Measurements from ENCODE around the gene IL11. TPM values are rescaled to one million over a fixed set of nuclear protein-coding genes. Genes with fewer than 3 reads are reported as not detected.
A peak's percentile ranks its signal among the peaks of the same experiment; 100 is the strongest.

Gene IL11
- total RNA-seq, 1 experiment from 2014 or later, result 3.9 TPM

GRCh38 chr19:55382013-55382412, 11.8 kb upstream of the IL11 start:
- peaks cover 2% of the 10 kb centered on the region; the same call in 1 of the 2 replicates for H3K27me3 ChIP-seq (ENCODE audit: insufficient read depth, low read length)
- H3K4me3 Mint-ChIP-seq, result peak overlapping the region in 1 of 2 experiments; percentile 43; a peak in 1 of 5 replicates
- H3K18ac ChIP-seq (ENCODE audit: insufficient read length, low read depth, low read length), result no peak overlapping the region
- peaks cover 34% of the 10 kb centered on the region for H3K23me2 ChIP-seq (ENCODE audit: insufficient read length, low read depth, low read length, poor library complexity, severe bottlenecking)
- no peak for TF ChIP-seq CTCF (conservative IDR thresholded peaks at IDR 0.05)
- no peak for DNase-seq
- H3K9me3 Mint-ChIP-seq, result peaks cover 2 to 3% of the 10 kb centered on the region in 2 experiments; a peak in 2 of 5 replicates
- peaks cover 2% of the 10 kb centered on the region for H3K79me1 ChIP-seq (ENCODE audit: insufficient read depth, low read depth, low read length, poor library complexity, severe bottlenecking)
- no peak overlapping the region for H3K9ac ChIP-seq (ENCODE audit: extremely low read depth, insufficient read length, low read length)
- H2AFZ ChIP-seq (ENCODE audit: low read length), result no peak overlapping the region
- no peaks in the 10 kb centered on the region for H3K9me3 ChIP-seq (ENCODE audit: control insufficient read depth, low read depth, low read length)
- H3K4me2 ChIP-seq (ENCODE audit: insufficient read depth, insufficient read length, low read length), result no peak overlapping the region
- no peak overlapping the region for H2BK5ac ChIP-seq (ENCODE audit: insufficient read length, low read length)
- 100% methylated on average over 3 of the region's 5 CpGs for WGBS (ENCODE audit: extremely low coverage, insufficient read length, low lambda C conversion rate)
- H3K27ac ChIP-seq (ENCODE audit: insufficient read length, low read depth, low read length), result no peak overlapping the region
- no peak overlapping the region for H3K23ac ChIP-seq (ENCODE audit: insufficient read length, low read depth, low read length)
- H4K91ac ChIP-seq (ENCODE audit: insufficient read length, low read depth, low read length), result no peak overlapping the region
- no peaks in the 10 kb centered on the region for H4K20me1 ChIP-seq (ENCODE audit: control insufficient read depth, insufficient read depth, insufficient read length)
- H3K36me3 Mint-ChIP-seq (ENCODE audit: insufficient read depth in 1 of 3, low read depth in 3 of 3), result peaks cover 13 to 25% (median 15%) of the 10 kb centered on the region in 3 experiments
- H2AK5ac ChIP-seq (ENCODE audit: insufficient read length, low read length), result no peak overlapping the region
- no peak overlapping the region for H2BK15ac ChIP-seq (ENCODE audit: low read depth, low read length)
- no peak overlapping the region for H4K5ac ChIP-seq (ENCODE audit: insufficient read length, low read depth, low read length)
- H4K8ac ChIP-seq (replicated peaks; ENCODE audit: insufficient read length, low read depth, low read length), result no peak overlapping the region
- peaks cover 10% of the 10 kb centered on the region; the same call in 1 of the 2 replicates for H3K79me2 ChIP-seq (ENCODE audit: insufficient read depth, low read length)
- H3K27ac Mint-ChIP-seq, result no peak overlapping the region
- no peak overlapping the region for H2BK120ac ChIP-seq (ENCODE audit: low read depth, low read length, poor library complexity, severe bottlenecking)
- no peak overlapping the region for H3K4ac ChIP-seq (ENCODE audit: low read depth, low read length)
- H3K56ac ChIP-seq (ENCODE audit: insufficient read length, low read depth, low read length), result no peak overlapping the region
- H3K14ac ChIP-seq (ENCODE audit: insufficient read depth, low read length), result no peak overlapping the region
- H3K4me1 ChIP-seq (ENCODE audit: insufficient read depth, low read length), result peaks cover 4% of the 10 kb centered on the region; the same call in 1 of the 2 replicates
- H3T11ph ChIP-seq (ENCODE audit: low read length), result no peak overlapping the region
- peaks cover 27 to 36% of the 10 kb centered on the region in 2 experiments for H3K4me1 Mint-ChIP-seq
- H2BK20ac ChIP-seq (ENCODE audit: low read depth, low read length, poor library complexity, severe bottlenecking), result no peak overlapping the region
- H2BK12ac ChIP-seq (ENCODE audit: insufficient read length, low read depth, low read length), result no peak overlapping the region
- H3K27me3 Mint-ChIP-seq (ENCODE audit: low read depth), result peaks cover 49% of the 10 kb centered on the region

All from H9 (cell line).